ENCODE data around the gene DPP6.

The DPP6 gene

DNA sequence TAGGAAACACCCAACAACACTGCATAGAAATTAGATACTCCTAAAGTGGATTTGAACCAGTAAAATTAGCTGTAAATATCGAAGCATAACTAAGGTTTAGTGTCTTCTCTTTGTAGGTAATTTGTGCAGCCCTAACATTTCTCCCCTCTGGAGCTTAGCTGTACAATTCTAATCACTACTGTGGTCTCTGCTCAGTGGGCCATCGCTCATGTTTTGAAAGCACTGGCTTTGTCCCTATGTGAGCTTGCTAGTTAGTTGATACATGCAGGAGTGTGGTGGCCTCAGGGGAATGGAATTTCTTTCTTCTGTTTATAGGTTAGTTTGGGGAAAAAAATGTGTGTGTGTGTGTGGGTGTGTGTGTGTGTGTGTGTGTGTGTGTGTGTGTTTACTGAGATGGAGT lies 373.1 kb downstream of the DPP6 start:
- no peak for DNase-seq

- no peak for DNase-seq
These were observed 374.6 kb downstream of the DPP6 start for GRCh38 chr7:154426778-154427177.

- DNase-seq: no peak
These were observed 375.3 kb downstream of the DPP6 start for GRCh38 chr7:154427533-154427932.

- DNase-seq: no peak
These were observed 377.6 kb downstream of the DPP6 start for GRCh38 chr7:154429666-154430404.

GRCh38 chr7:154430640-154431039 lies 378.4 kb downstream of the DPP6 start:
- no peak for DNase-seq

GRCh38 chr7:154431045-154431444 lies 378.8 kb downstream of the DPP6 start:
- DNase-seq: no peak

- DNase-seq: no peak
These were observed 381.7 kb downstream of the DPP6 start for GRCh38 chr7:154433632-154434598.

DNA sequence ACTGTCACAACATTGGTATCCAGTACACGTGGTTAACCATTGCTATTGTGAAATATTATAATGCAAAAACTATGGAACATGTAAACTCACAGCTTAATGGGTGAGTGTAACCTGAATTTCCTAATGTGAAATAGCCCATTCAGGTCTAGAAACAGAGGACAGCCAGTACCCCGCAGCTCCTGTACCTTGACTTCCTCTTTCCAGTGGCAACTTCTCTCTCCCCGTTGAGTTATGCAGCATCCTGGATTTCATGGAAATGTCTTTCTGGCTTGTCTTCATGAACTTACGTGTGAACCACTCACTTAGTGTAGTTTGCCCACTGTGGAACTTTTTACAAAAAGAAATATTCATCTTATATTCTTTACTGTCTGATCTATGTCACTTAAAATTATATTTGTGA lies 384.4 kb downstream of the DPP6 start:
- DNase-seq: no peak

DNA sequence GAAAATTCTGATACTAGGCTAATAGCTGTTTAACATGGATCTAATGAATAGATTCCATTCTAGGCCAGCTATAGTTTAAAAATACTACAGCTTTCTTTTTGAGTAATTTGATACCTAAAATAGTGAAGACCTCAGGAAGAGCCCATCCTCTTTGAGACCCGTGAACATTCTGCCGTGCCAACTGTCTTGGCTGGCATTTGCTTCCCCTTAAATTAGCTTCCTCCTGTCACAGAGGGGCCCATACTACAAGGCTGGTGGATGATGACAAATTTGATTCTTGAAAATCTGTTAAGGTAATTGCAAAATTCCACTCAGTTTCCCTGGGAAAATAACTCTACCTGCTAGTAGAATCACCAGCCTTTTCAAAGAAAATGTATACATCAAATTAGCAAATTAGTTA lies 385.0 kb downstream of the DPP6 start:
- no peak for DNase-seq

GRCh38 chr7:154438571-154439367 lies 386.6 kb downstream of the DPP6 start:
- no peak for DNase-seq

- DNase-seq: no peak
These were observed 387.9 kb downstream of the DPP6 start for GRCh38 chr7:154440058-154440457.

- DNase-seq: no peak
These were observed 388.5 kb downstream of the DPP6 start for GRCh38 chr7:154440651-154441050.

- DNase-seq: no peak
These were observed 389.6 kb downstream of the DPP6 start for GRCh38 chr7:154441811-154442210.

DNA sequence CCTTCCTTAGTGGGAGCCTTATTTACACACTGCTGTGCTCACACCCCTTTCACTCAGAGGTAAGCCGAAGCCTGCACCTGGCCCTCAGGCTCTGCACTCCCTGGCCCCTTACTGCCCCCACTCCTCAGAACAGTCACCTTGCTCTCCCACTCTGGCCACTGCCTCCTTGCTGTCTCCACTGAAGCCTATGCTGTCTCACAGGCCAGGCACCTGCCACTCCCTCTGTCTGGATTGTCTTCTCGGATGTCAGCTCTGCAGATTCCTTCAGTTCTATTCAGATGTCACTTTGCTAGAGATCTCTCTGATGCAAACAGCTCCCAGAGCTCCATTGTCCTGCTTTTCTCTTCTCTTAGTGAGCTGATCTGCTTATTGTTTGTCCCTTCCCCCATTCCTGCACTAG lies 390.7 kb downstream of the DPP6 start:
- no peak for DNase-seq

DNA sequence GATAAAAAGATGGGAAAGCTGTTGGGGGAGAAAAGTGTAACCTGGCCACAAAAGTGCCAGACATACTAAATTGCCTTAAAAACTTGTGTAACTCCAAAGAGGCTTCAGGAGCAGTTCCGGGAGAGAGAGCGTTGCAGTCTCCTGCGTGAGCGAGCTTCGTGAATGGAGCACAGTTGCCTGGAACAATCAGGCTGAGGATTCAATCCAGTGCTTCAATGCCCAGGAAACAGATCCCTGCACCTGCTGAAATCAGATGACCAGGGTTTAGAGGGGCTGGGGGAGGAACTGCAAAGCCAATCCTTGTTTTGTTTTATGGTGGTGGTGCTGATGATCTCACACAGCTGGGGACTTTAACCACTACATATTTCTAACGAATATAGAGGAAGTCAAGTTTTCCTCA lies 398.3 kb downstream of the DPP6 start:
- DNase-seq: no peak

DNA sequence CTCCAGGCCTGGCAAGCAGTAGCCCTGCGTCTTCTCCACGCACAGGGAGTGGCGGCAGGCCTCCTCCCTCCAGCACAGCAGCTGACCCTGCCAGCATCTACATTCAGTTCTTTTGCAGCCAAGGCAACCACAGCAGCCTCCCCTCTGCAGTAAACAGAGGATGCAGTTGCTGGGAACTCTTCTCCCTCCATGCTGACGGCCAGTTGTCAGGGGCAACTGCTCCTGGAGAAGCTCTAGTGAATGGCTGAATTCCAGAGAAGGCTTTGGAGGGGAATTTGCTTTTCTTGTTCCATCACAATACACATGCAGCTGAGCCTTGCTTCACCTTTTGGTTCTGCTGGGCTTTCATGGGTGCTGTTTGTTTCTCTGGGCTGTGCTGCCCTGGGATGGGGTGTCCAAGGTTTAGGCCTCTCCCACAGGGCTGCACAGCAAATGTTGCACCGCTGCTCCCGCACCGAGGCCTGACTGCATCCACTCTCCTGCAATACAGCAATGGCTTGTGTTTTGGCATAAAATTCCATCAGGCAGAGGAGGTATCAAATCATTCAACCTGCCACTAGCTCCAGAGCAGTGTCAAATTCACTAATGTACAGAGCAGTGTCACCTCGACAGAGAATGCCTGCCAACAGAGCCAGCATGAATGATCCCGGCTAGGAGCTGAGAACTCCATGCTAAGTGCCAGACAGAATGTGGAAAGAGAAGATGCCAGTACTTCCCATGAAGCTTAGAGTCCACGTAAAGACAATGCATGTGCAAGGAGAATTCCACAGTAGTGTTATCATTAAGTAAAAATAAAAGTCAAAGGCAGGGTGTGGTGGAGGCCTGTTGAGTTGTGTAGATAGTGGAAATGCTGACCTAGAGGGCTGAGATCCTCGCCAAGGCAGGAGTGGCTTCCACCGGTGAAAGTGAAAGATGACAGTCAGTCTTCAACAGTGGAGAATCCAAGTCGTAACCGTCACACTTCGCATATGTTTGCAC lies 399.6 kb downstream of the DPP6 start:
- no peak for DNase-seq

GRCh38 chr7:154463794-154464193 lies 411.6 kb downstream of the DPP6 start:
- no peak for DNase-seq

DNA sequence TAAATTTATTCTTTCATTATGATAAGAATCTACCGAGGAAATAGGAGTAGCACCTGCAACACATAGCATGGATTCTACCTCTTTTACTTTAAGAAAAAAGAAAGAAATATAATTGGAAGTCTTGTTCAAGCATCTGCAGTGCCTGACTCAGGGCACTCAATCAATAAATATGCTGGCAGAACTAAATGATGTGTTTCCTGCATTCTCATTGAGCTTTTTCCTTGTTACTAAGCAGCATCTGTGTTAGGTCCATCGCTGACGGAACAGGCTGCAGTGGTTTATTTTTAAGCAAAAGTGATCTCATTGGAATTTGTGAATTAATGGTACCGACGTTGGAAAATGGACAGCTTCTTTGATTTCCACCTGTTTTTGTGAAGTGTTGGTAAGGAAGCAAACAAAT lies 417.5 kb downstream of the DPP6 start:
- no peak for DNase-seq

DNA sequence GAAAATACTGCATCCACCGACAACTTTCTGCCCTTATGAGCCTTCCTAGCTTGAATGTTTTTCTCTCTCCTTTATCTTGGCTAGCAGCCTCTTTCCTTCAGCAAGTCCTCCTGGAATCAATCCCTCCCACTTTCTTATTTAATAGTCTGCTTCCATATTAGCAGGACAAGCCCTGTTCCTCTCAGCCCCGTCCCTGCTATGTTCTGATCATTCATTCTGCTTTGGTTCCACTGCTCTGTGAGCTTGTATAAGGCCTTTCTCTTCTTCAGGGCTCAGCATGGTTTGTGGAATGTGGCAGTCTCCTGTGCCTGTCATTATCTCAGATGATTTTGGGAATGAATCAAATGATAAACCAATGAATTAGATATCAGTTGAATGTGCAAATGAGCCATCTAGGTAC lies 420.1 kb downstream of the DPP6 start:
- no peak for DNase-seq

DNA sequence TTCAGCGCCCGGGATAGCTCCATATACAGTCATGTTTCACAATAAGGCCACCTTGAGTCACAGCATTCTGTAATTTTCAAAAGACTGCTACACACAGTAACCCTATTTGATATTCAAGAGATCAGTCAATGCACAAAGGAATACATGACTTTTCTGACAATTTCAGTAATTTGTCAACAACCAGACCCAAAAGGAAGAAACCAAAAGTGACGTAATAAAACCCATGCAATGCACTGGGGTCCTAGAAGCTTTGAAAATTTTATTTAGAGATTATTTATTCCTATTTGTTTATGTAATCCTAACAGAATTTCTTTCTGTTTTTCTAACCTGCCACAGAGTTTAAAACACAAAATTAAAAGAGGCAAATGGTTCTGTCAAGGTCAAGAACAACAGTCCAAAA lies 421.2 kb downstream of the DPP6 start:
- no peak for DNase-seq

DNA sequence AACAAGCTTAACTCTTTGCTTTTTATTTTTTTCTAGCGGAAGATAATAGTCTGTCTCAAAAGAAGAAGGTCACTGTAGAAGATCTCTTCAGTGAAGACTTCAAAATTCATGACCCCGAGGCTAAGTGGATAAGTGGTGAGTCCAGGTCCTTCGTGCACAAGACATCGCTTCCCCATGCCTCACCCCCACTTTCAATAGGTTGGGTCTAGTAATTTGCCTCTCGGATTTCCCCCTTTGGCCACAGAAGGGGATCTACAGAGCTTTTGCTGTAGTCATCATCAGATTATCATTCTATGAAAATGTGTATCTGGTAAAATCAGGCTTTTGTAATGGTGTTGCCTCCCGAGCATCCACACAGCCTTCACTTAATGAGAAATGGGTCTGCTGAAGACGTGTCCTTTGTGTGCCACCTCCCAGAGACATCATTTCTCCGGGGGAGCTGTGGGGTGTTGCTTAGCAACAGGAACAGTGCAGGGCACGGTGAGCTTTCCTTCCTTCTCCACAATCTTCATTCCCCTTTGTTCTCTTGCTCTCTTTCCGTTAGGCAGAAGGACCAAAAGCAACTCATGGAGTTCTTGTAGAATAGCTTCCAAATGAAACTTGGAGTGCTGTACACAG lies 422.8 kb downstream of the DPP6 start:
- DNase-seq: no peak

- no peak for DNase-seq
These were observed 423.7 kb downstream of the DPP6 start for GRCh38 chr7:154475864-154476263.
